Measurements from ENCODE around the gene OSBPL7. TPM values are rescaled to one million over a fixed set of nuclear protein-coding genes. Genes with fewer than 3 reads are reported as not detected.

The OSBPL7 gene
- total RNA-seq, 4 donors from 2014 or later = 2.6 to 13.9 (median 4.6) TPM

- no peak for ATAC-seq (ENCODE audit: low FRiP score)
- DNase-seq (ENCODE audit: low spot score) = no peak
- TF ChIP-seq CTCF (IDR thresholded peaks at IDR 0.05) = no peak
These were observed 32.0 kb upstream of the OSBPL7 start for GRCh38 chr17:47853616-47854015.

GRCh38 chr17:47852113-47852949 lies 30.7 kb upstream of the OSBPL7 start:
- TF ChIP-seq CTCF (IDR thresholded peaks at IDR 0.05) = no peak
- no peak for ATAC-seq (ENCODE audit: low FRiP score)

GRCh38 chr17:47851764-47852112 lies 30.1 kb upstream of the OSBPL7 start:
- no peak for ATAC-seq (ENCODE audit: low FRiP score)
- TF ChIP-seq CTCF (IDR thresholded peaks at IDR 0.05) = no peak
- DNase-seq (ENCODE audit: low spot score) = no peak

More at GRCh38 chr17:47852113-47852949, 30.7 kb upstream of the OSBPL7 start:
- DNase-seq (ENCODE audit: low spot score) = no peak

- DNase-seq (ENCODE audit: low spot score) (peak; percentile 34), ATAC-seq (ENCODE audit: low FRiP score) (peak; percentile 91)
- no peak for TF ChIP-seq CTCF (IDR thresholded peaks at IDR 0.05)
These were observed 29.3 kb upstream of the OSBPL7 start, which contains the start of gene SP6 for GRCh38 chr17:47850692-47851573. Gene SP6, minus strand, starts transcription at chr17:47851163. Its CDS starts 2,734 bp downstream, at chr17:47848429.

GRCh38 chr17:47850373-47850691 lies 28.7 kb upstream of the OSBPL7 start:
- no peak for TF ChIP-seq CTCF (IDR thresholded peaks at IDR 0.05)
- no peak for DNase-seq (ENCODE audit: low spot score)
- no peak for ATAC-seq (ENCODE audit: low FRiP score)

GRCh38 chr17:47848198-47848513 lies 26.6 kb upstream of the OSBPL7 start:
- TF ChIP-seq CTCF (IDR thresholded peaks at IDR 0.05) = no peak
- ATAC-seq (ENCODE audit: low FRiP score) = no peak
- no peak for DNase-seq (ENCODE audit: low spot score)

Data from omental fat pad (tissue), 4 donors.